Body of pancreas (tissue), 4 donors: ENCODE measurements around the gene PCSK1N. TPM values are rescaled to one million over a fixed set of nuclear protein-coding genes. Genes with fewer than 3 reads are reported as not detected.

Experiments used
- ATAC-seq: fragments of 150-250 bp; one replicate; pipeline ENCODE4 v1.9.1; 2016
- DNase-seq, 4 donors: peaks; one replicate each; pipeline ENCODE4 v3.0.0-alpha.2; 2019
- H3K27ac ChIP-seq, 4 donors: fragments of 200-600 bp; sonication (generic); 1 replicate in 3 of 4; 2 replicates in 1 of 4; pipeline versions ENCODE4 v1.5.1 to v1.6.1; 2016 to 2019; ENCODE audit warnings: mild to moderate bottlenecking in 1 of 4, mixed read lengths in 1 of 4, moderate library complexity in 1 of 4
- H3K27me3 ChIP-seq, 2 donors: fragments of 200-600 bp; sonication (generic); one replicate each; pipeline ENCODE4 v1.6.0; 2016; ENCODE audit warnings: mild to moderate bottlenecking in 1 of 2
- H3K36me3 ChIP-seq, 2 donors: fragments of 200-600 bp; sonication (generic); replicated peaks in 1 of 2; 2 replicates each; pipeline ENCODE4 v1.5.1; 2016; ENCODE audit warnings: low read depth in 2 of 2; ENCODE audit not compliant: insufficient read depth in 1 of 2
- H3K4me1 ChIP-seq: fragments of 200-600 bp; sonication (generic); one replicate; pipeline ENCODE4 v1.6.0; 2016
- H3K4me3 ChIP-seq, 2 donors: fragments of 200-600 bp; sonication (generic); 1 replicate in 1 of 2; 2 replicates in 1 of 2; pipeline ENCODE4 v1.5.1; 2016 to 2019
- H3K9me3 ChIP-seq, 3 donors: fragments of 200-600 bp; sonication (generic); 1 replicate in 2 of 3; 2 replicates in 1 of 3; pipeline ENCODE4 v1.5.1; 2016
- CTCF ChIP-seq, 7 experiments: fragments of 450-650 bp in 4 of 7; fragments of 200-600 bp in 3 of 7; sonication (generic) in 3 of 7; IDR thresholded peaks; one replicate each; pipeline ENCODE4 v1.5.1; 2016 to 2019; ENCODE audit warnings: antibody characterized with exemption in 7 of 7
- POLR2A ChIP-seq, 3 donors: fragments of 450-650 bp; IDR thresholded peaks; one replicate each; pipeline ENCODE4 v1.6.1; 2016; ENCODE audit warnings: antibody characterized with exemption in 3 of 3, mild to moderate bottlenecking in 2 of 3
- whole genome bisulfite sequencing, 2 donors: methylation state at CpG; one replicate each; pipeline ENCODE4 v1.1.5; 2017; 5-methylcytosine and 5-hydroxymethylcytosine counted together
- intact Hi-C: fragments of 100-400 bp; cut with DNase I; formaldehyde crosslinking; loops from one replicate; pipeline ENCODE4 v1.15.1; 2023
- total RNA-seq, 2 donors: library from RNA; depleted of rRNA; stranded (reverse); fragments of >200 nt; gene quantifications; one replicate each; pipeline ENCODE4 v1.1.0, GENCODE V29; 2016

Gene PCSK1N
- total RNA-seq, 2 donors from 2014 or later, result 110 to 196 TPM

- no peaks in the 10 kb centered on the region for H3K27me3 ChIP-seq
- TF ChIP-seq POLR2A (IDR thresholded peaks at IDR 0.05) (no peak), CTCF (IDR thresholded peaks at IDR 0.05) (no peak)
- ATAC-seq, result no peak
- H3K4me3 ChIP-seq, result no peak overlapping the region
- no peak overlapping the region for H3K27ac ChIP-seq
- no peak for DNase-seq
- no peaks in the 10 kb centered on the region for H3K4me1 ChIP-seq
- no peaks in the 10 kb centered on the region for H3K36me3 ChIP-seq
- intact Hi-C loops, result no loop called here
- no peaks in the 10 kb centered on the region for H3K9me3 ChIP-seq
- WGBS, 2 donors, result 75 to 83% methylated on average over 4 to 11 of the region's 12 CpGs
Measured at GRCh38 chrX:48794340-48794910, 41.0 kb downstream of the PCSK1N start.

GRCh38 chrX:48793935-48794334, 41.5 kb downstream of the PCSK1N start:
- DNase-seq (no peak), ATAC-seq (no peak)
- H3K36me3 ChIP-seq, result no peaks in the 10 kb centered on the region
- no peak overlapping the region for H3K27ac ChIP-seq
- TF ChIP-seq POLR2A (IDR thresholded peaks at IDR 0.05) (no peak), CTCF (IDR thresholded peaks at IDR 0.05) (no peak)
- intact Hi-C loops, result no loop called here
- H3K27me3 ChIP-seq, result no peaks in the 10 kb centered on the region
- no peaks in the 10 kb centered on the region for H3K9me3 ChIP-seq
- H3K4me3 ChIP-seq, result no peak overlapping the region
- WGBS, 2 donors, result 83% methylated on average over 2 of the region's 4 CpGs; no CpG with 5 or more reads in 1 of the 2 donors
- no peaks in the 10 kb centered on the region for H3K4me1 ChIP-seq

- Histone ChIP-seq H3K4me1 (no peaks in the 10 kb centered on the region), H3K36me3 (no peaks in the 10 kb centered on the region), H3K9me3 (no peaks in the 10 kb centered on the region), H3K27ac (no peak overlapping the region), H3K4me3 (no peak overlapping the region), H3K27me3 (no peaks in the 10 kb centered on the region)
- TF ChIP-seq POLR2A (IDR thresholded peaks at IDR 0.05), result no peak
- no peak for TF ChIP-seq CTCF (IDR thresholded peaks at IDR 0.05)
- DNase-seq (no peak), ATAC-seq (no peak)
- WGBS, 2 donors, result 74 to 100% methylated on average over 2 to 7 of the region's 7 CpGs
- intact Hi-C loops, result no loop called here
Measured at GRCh38 chrX:48792219-48792618, 43.2 kb downstream of the PCSK1N start.

GRCh38 chrX:48791063-48791820, 44.2 kb downstream of the PCSK1N start:
- no peak overlapping the region for H3K4me3 ChIP-seq
- no peak overlapping the region for H3K27ac ChIP-seq
- DNase-seq (no peak), ATAC-seq (no peak)
- H3K9me3 ChIP-seq, result no peaks in the 10 kb centered on the region
- WGBS, 2 donors, result 84% methylated on average over 6 of the region's 11 CpGs; no CpG with 5 or more reads in 1 of the 2 donors
- H3K4me1 ChIP-seq, result no peaks in the 10 kb centered on the region
- H3K36me3 ChIP-seq, result no peaks in the 10 kb centered on the region
- TF ChIP-seq POLR2A (IDR thresholded peaks at IDR 0.05) (no peak), CTCF (IDR thresholded peaks at IDR 0.05) (no peak)
- no peaks in the 10 kb centered on the region for H3K27me3 ChIP-seq
- intact Hi-C loops, result no loop called here
